Measurements from ENCODE around the gene CBX4.

DNA sequence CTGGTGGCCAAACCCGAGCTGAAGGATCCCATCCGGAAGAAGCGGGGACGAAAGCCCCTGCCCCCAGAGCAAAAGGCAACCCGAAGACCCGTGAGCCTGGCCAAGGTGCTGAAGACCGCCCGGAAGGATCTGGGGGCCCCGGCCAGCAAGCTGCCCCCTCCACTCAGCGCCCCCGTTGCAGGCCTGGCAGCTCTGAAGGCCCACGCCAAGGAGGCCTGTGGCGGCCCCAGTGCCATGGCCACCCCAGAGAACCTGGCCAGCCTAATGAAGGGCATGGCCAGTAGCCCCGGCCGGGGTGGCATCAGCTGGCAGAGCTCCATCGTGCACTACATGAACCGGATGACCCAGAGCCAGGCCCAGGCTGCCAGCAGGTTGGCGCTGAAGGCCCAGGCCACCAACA lies 55.3 kb downstream of the CBX4 start:
- no peak for TF ChIP-seq CTCF (IDR thresholded peaks at IDR 0.05)
- no peak for TF ChIP-seq POLR2A (IDR thresholded peaks at IDR 0.05)
- no peak for TF ChIP-seq POLR2AphosphoS5 (IDR thresholded peaks at IDR 0.05)
